Middle frontal gyrus (tissue), 1 donor: Measurements from ENCODE around the gene LRRC8C.

ENCODE experiments used
- DNase-seq: peaks from one replicate; pipeline ENCODE4 v3.0.0-alpha.2; 2015; ENCODE audit warnings: low spot score; ENCODE audit errors: extremely low spot score

Gene LRRC8C

GRCh38 chr1:89670711-89671110, 37.8 kb downstream of the LRRC8C start:
- DNase-seq = no peak

DNA sequence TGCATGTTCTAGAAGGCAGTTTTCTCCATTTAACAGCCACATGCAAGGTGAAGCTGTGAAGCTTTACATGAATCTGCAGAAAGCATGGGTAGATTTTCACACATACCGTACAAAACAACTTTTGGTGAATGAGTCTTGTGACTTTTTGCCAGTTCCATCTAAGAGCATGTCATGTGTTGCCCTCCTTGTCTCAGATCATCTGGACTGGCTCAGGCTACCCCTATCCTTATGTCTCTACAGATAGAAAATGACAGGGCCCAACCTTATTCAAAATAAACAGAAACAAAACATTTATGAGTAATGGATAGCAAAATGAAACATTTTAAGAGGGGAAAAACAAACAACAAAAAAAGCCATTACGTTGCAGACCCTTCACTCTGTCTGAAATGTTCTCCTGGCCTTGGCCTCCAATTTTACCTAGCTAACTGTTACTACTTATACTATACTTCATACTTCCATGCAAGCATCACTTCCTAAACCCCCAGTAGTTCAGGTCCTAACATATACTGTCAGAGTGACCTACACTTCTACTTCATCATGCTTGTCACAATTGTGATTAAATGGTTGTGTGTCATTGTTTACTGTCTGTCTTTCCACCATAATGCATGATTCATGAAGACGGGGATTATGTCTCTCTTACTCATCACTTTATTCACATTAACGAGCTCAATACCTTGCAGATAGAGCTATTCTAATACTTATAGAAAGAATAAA, 39.0 kb downstream of the LRRC8C start:
- no peak for DNase-seq

GRCh38 chr1:89672489-89673183, 39.7 kb downstream of the LRRC8C start:
- DNase-seq = no peak

DNA sequence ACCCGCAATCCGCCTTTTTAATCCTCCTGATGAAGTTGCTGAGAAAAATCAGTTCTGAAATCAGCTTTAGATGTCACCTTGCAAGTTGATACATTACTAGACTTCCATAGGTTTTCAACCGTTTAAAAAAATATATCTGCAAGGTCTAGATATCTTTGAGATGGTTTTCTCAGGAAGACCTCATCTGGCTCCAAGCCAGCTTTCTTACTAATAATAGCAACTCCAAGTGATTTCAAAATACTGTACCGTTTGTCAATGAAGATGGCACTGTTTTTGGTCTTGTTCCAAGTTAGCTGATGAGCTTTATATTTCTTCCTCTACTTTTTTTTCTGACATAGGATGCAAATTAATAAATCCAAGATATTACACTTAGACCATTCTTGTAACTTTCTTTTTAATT, 40.3 kb downstream of the LRRC8C start:
- no peak for DNase-seq

- DNase-seq = no peak
Observed at GRCh38 chr1:89675677-89676076, 42.8 kb downstream of the LRRC8C start.

DNA sequence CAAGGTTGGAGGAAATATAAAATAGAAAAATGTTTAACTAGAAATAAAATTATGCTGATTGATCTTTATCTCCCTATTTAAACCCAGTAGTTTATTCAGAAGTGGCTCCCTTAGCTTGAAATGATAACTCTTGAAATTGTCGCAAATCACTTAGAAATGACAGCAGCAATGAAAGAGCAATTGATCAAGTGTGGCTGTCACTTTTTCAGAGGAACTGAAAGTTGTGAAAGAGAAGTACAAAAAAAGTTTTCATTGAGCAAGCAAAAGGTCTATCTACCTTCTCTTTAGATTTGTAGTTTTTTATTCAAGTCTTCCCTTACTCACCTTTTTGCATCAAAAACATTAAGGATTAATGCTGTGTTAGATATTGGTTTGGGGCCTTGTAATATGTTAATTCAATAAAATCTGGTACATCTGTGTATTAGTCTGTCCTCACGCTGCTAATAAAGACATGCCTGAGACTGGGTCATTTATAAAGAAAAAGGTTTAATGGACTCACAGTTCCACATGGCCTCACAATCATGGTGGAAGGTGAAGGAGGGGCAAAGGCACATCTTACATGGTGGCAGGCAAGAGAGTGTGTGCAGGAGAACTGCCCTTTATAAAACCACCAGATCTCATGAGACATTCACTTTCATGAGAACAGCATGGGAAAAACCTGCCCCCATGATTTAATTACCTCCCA, 48.3 kb downstream of the LRRC8C start:
- no peak for DNase-seq

GRCh38 chr1:89682611-89683010, 49.7 kb downstream of the LRRC8C start:
- no peak for DNase-seq

DNA sequence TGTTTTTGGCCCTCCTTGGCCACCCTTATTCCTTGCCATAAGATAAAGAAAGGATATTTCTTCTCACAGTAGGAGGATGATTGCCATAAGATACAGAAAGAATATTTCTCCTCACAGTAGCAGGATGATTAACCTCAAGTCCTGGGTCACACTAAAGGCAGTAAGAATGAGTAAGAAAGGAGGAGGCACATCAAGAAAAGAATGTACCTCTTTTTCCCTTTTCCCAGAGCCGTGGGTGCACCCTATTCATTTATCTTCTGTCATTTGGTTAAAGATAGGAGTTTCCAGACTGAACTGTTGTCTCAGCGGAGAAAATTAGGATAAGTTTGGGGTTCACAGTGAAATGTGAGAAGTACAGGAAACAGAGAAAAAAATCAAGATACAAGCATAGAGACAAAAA, 52.5 kb downstream of the LRRC8C start:
- no peak for DNase-seq

GRCh38 chr1:89686520-89686919, 53.6 kb downstream of the LRRC8C start:
- DNase-seq = no peak

DNA sequence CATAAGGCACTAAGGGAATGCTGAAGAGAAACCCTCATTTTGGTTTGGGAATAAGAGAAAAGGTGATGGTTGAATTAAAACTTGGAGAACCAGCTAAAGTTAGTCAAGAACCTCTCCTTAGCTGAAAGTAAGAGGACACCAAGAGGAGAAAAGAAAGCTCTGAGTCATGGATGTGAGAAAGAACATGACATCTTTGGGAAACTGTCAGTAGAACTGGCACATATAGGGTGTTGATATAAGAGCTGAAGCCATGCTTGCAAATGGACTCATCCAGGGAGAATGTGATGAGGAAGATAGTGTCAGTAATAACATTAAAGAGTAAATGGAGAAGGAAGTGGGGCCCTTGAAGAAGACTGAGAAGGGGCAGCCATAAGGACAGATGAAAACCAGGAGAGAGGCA, 54.3 kb downstream of the LRRC8C start:
- no peak for DNase-seq

GRCh38 chr1:89688607-89689006, 55.7 kb downstream of the LRRC8C start:
- DNase-seq = no peak

DNA sequence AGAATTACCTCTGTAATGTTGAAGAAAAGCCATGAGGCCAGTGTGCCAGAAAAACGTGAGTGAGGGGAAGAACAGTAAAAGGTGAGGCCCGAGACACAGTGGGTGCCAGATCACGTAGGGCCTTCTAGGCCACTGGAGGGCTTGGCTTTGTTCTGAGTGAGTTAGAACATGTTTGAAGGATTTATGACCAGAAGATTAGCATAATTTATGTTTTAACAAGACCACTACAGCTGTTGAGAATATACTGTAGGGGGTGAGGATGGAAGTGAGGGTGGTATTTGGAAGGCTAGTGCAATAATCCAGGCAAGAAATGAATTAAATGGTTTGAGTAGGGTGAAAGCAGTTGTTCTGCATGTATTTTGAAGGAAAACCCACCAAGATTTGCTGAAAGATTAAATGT, 56.3 kb downstream of the LRRC8C start:
- no peak for DNase-seq

- no peak for DNase-seq
Observed at GRCh38 chr1:89690595-89690994, 57.7 kb downstream of the LRRC8C start.

DNA sequence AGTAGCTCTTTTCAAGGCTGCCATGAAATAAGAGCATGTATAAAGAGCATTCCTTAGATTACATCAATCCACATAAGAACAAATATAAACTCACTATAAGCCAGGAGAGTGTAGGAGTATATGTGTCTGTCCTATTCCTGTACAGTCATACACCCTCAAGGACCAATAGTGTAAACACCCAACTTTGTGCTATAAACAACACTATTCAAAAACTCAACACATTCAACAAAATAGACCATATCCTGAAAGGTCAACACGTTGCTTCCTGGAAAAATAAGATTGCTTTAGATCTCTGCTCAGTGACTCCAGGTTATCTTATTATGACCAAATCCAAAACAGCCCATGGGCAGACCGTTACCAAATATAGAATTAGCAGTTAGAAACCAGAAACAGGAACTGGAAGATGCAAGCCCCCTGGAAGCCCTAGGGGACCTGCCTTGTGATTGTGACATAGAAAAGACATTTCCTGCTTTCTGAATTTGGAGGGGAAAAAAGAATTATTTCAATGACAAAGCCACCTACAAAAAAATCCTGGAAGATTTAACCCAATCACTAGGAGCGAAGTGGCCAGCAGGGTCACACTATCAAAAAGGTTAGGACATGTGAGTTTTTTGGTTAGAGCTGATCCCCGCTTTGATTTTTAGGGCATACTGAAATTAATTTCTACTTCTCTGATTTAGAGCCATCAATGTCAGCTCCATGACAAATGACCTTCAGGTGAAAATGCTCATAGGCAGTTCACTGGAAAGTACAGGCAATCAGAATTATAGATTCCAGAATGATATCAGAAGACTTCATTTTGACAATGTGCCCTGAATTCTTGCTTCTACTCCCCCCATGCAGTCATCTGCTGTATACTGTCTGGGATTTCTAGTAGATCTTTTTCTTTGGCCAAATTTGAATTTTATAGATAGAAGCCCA, 59.9 kb downstream of the LRRC8C start:
- DNase-seq = no peak

GRCh38 chr1:89695847-89696246, 62.9 kb downstream of the LRRC8C start:
- no peak for DNase-seq

GRCh38 chr1:89697383-89697782, 64.5 kb downstream of the LRRC8C start:
- no peak for DNase-seq

- DNase-seq = no peak
Observed at GRCh38 chr1:89698020-89698560, 65.2 kb downstream of the LRRC8C start.

- DNase-seq = no peak
Observed at GRCh38 chr1:89698624-89699023, 65.7 kb downstream of the LRRC8C start.

DNA sequence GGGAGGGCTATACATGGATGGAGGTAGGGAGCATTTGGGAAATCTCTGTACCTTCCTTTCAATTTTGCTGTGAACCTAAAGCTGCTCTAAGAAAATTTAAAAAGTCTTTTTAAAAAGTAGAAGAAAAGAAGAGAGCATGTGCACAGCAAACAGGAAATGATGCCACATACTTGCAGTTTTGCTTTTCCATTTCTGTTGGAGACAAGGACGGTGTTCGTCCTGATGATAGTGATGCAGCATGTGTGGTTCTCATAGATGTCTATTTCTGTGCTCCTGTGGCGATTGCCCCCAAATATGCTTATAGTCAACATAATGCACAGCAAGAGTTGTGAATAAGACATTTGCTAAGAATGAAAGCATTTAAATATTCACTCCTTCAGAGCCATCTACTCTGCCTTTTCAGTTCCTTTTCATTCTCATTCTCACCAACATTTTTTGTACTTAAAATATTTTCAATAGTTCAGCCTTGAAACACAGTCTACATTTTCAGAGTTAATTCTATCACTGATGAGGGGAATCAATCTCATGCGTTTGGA, 66.6 kb downstream of the LRRC8C start:
- DNase-seq = no peak

GRCh38 chr1:89701746-89702241, 68.9 kb downstream of the LRRC8C start:
- DNase-seq = no peak
